HepG2 (cell line): ENCODE results near the gene LHFPL2. TPM values are rescaled to one million over a fixed set of nuclear protein-coding genes. Genes with fewer than 3 reads are reported as not detected.

ENCODE experiments used
- ATF2 ChIP-seq: sonication (generic); formaldehyde crosslinking; IDR thresholded peaks from 2 replicates; pipeline ENCODE4 v1.4.0; 2020; ENCODE audit warnings: missing genetic modification reagents
- ATF7-NPFF ChIP-seq: sonication (generic); formaldehyde crosslinking; IDR thresholded peaks from 2 replicates; pipeline ENCODE4 v1.8.1; 2023; ENCODE audit warnings: mild to moderate bottlenecking, low read depth, missing genetic modification reagents, moderate library complexity
- BHLHE40 ChIP-seq: IDR thresholded peaks from 2 replicates; pipeline ENCODE4 v1.6.1; 2011; ENCODE audit warnings: low read length, improper control_type of control experiment
- CREB1 ChIP-seq, 2 experiments: fragments of 450-650 bp in 1 of 2; IDR thresholded peaks; 2 replicates each; pipeline ENCODE4 v1.6.1; 2016 to 2017; ENCODE audit warnings: control low read depth in 1 of 2, mild to moderate bottlenecking in 1 of 2, missing compliant biosample characterization in 1 of 2, missing genetic modification characterization in 1 of 2
- DMAP1 ChIP-seq: IDR thresholded peaks from 2 replicates; pipeline ENCODE4 v1.6.1; 2016
- GABPA ChIP-seq, 2 experiments: IDR thresholded peaks; 2 replicates each; pipeline ENCODE4 v1.6.1; 2011 to 2016; ENCODE audit warnings: low read depth in 2 of 2, low read length in 1 of 2, missing biosample characterization in 1 of 2, missing genetic modification characterization in 1 of 2
- HNRNPLL ChIP-seq: fragments of 200-400 bp; formaldehyde crosslinking; IDR thresholded peaks from 2 replicates; pipeline ENCODE4 v1.6.1; 2017; ENCODE audit warnings: mild to moderate bottlenecking, low read depth, low read length; ENCODE audit not compliant: poor library complexity, severe bottlenecking
- JUND ChIP-seq: sonication (generic); formaldehyde crosslinking; IDR thresholded peaks from 2 replicates; pipeline ENCODE4 v1.8.0; 2022; ENCODE audit warnings: mild to moderate bottlenecking, missing genetic modification reagents
- LCORL ChIP-seq, 2 experiments: fragments of 450-650 bp in 1 of 2; sonication (generic) in 1 of 2; formaldehyde crosslinking in 1 of 2; IDR thresholded peaks; 2 replicates each; pipeline versions ENCODE4 v1.5.0 to v1.6.1; 2017 to 2020; ENCODE audit warnings: antibody characterized with exemption in 1 of 2, missing genetic modification reagents in 1 of 2
- MEF2D ChIP-seq: sonication (generic); formaldehyde crosslinking; IDR thresholded peaks from 2 replicates; pipeline ENCODE4 v1.5.1; 2020; ENCODE audit warnings: mild to moderate bottlenecking, missing genetic modification reagents
- NFE2L2 ChIP-seq: fragments of 150-350 bp; IDR thresholded peaks from 2 replicates; pipeline ENCODE4 v1.6.1; 2014; ENCODE audit warnings: low read length
- PHF21A ChIP-seq: sonication (generic); formaldehyde crosslinking; IDR thresholded peaks from 2 replicates; pipeline ENCODE4 v1.5.0; 2020; ENCODE audit warnings: mild to moderate bottlenecking, missing genetic modification reagents
- POGK ChIP-seq: sonication (generic); formaldehyde crosslinking; conservative IDR thresholded peaks from 2 replicates; pipeline ENCODE4 v1.8.0; 2022; ENCODE audit warnings: mild to moderate bottlenecking, moderate library complexity, missing genetic modification reagents
- POGZ ChIP-seq: sonication (generic); formaldehyde crosslinking; IDR thresholded peaks from 2 replicates; pipeline ENCODE4 v1.4.0; 2020; ENCODE audit warnings: mild to moderate bottlenecking, missing genetic modification reagents
- RFXAP ChIP-seq: sonication (generic); formaldehyde crosslinking; IDR thresholded peaks from 2 replicates; pipeline ENCODE4 v1.4.0; 2020; ENCODE audit warnings: missing genetic modification reagents, borderline replicate concordance
- ZFP36L1 ChIP-seq: sonication (generic); formaldehyde crosslinking; IDR thresholded peaks from 2 replicates; pipeline ENCODE4 v1.8.0; 2022; ENCODE audit warnings: mild to moderate bottlenecking, missing genetic modification reagents, moderate library complexity
- polyA plus RNA-seq, 8 experiments: library from polyadenylated mRNA; depleted of rRNA in 3 of 8; stranded (reverse) in 7 of 8; unstranded in 1 of 8; fragments of >200 nt; fragmentation: Illumina TruSeq in 4 of 8; extraction: Trizol in 4 of 8; gene quantifications; 2 replicates each; pipeline versions ENCODE4 v1.2.1 to v1.2.3, GENCODE V29; 2011 to 2016; ENCODE audit warnings: low read depth in 4 of 8, missing spikeins in 1 of 8, mixed read lengths in 1 of 8; ENCODE audit not compliant: insufficient read depth in 1 of 8
- total RNA-seq, 5 experiments: library from RNA; depleted of rRNA; stranded (reverse); fragments of >200 nt; fragmentation: Illumina TruSeq; extraction: Trizol; gene quantifications; 2 replicates each; pipeline ENCODE4 v1.2.3, GENCODE V29; 2016; ENCODE audit warnings: low read depth in 1 of 5
- TF ChIP-seq, protein P1 (sequence below): sonication (generic); formaldehyde crosslinking; IDR thresholded peaks from 2 replicates; pipeline ENCODE4 v1.4.0; 2020; ENCODE audit warnings: missing genetic modification reagents, borderline replicate concordance
- TF ChIP-seq, protein P2 (sequence below): sonication (generic); formaldehyde crosslinking; IDR thresholded peaks from 2 replicates; pipeline ENCODE4 v1.9.0; 2021; ENCODE audit warnings: missing genetic modification reagents, borderline replicate concordance

LHFPL2 gene
- total and polyA plus RNA-seq, 2 of the 13 experiments (the other 11 are each of a cell fraction or from before 2014, with no cell fraction given), result 6.0 to 20.0 TPM

DNA sequence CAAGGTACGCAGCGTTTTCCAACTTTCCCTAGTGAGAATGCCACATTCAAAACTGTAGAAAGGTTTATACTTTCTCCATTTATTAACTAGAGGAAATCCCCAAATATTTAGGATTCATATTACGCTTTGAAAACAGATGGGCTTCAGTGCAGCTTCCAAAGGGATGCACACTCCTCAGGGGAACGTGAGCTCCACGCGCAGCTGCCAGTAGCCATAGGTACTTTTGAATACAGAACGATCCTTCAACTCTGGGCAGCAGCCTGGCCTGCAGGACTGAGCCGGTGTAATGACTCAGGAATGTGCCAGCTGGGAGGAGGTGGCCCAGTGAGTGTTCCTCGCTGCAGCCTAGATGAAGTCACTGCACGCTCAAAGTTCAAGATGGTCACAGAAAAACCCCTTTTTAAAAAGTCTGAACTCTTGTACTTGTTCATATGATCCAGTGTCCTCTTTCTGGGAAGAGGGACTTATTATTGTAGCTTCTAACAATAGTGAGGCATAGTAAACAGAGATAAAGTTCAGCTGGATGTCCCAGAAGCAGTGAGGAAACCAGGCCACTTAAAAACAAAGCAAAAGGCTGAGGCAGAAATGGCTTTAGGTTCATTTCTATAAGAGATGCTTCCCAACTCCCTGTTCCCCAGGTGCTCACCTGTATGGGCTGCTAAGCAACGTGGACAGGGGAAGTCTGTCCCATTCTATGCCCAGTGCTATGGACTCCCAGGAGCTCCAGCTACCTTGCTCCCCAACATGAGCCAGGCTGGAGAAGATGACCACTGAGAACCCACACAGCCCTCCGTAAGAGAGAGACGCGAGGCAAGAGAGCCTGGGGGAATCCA is 130.0 kb downstream of the LHFPL2 start (continued):
- no peak for TF ChIP-seq GABPA (IDR thresholded peaks at IDR 0.05; ENCODE audit: low read depth, low read length)
- TF ChIP-seq GABPA (CRISPR knock-in tag; IDR thresholded peaks at IDR 0.05; ENCODE audit: low read depth), result no peak; the same call in 1 of the 2 replicates
- TF ChIP-seq DMAP1 (CRISPR knock-in tag), result 0 out of 2 replicates have a peak, but pooled peaks have one; percentile 29
- TF ChIP-seq POGK (CRISPR knock-in tag), result peak; percentile 61; the same call in 1 of the 2 replicates
- no peak for TF ChIP-seq HNRNPLL
- peak; percentile 98 for TF ChIP-seq ATF2 (CRISPR knock-in tag)
- TF ChIP-seq, protein P1, sequence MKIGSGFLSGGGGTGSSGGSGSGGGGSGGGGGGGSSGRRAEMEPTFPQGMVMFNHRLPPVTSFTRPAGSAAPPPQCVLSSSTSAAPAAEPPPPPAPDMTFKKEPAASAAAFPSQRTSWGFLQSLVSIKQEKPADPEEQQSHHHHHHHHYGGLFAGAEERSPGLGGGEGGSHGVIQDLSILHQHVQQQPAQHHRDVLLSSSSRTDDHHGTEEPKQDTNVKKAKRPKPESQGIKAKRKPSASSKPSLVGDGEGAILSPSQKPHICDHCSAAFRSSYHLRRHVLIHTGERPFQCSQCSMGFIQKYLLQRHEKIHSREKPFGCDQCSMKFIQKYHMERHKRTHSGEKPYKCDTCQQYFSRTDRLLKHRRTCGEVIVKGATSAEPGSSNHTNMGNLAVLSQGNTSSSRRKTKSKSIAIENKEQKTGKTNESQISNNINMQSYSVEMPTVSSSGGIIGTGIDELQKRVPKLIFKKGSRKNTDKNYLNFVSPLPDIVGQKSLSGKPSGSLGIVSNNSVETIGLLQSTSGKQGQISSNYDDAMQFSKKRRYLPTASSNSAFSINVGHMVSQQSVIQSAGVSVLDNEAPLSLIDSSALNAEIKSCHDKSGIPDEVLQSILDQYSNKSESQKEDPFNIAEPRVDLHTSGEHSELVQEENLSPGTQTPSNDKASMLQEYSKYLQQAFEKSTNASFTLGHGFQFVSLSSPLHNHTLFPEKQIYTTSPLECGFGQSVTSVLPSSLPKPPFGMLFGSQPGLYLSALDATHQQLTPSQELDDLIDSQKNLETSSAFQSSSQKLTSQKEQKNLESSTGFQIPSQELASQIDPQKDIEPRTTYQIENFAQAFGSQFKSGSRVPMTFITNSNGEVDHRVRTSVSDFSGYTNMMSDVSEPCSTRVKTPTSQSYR (CRISPR knock-in tag), result peak; percentile 28; the same call in 1 of the 2 replicates
- TF ChIP-seq NFE2L2, result no peak
- TF ChIP-seq ATF7-NPFF (CRISPR knock-in tag), result peak; percentile 52; the same call in 1 of the 2 replicates
- TF ChIP-seq JUND, result peak; percentile 90
- TF ChIP-seq PHF21A (CRISPR knock-in tag), result peak; percentile 93
- peak; percentile 67; the same call in 1 of the 2 replicates for TF ChIP-seq POGZ
- TF ChIP-seq MEF2D, result peak; percentile 87
- peak; percentile 76 for TF ChIP-seq BHLHE40
- peak; percentile 38; the same call in 1 of the 2 replicates for TF ChIP-seq RFXAP
- TF ChIP-seq CREB1 (IDR thresholded peaks at IDR 0.05), result no peak
- TF ChIP-seq CREB1 (CRISPR knock-in tag; IDR thresholded peaks at IDR 0.05), result peak; percentile 77
- no peak; the same call in 1 of the 2 replicates for TF ChIP-seq ZFP36L1
- TF ChIP-seq LCORL (IDR thresholded peaks at IDR 0.05), result no peak
- TF ChIP-seq LCORL (CRISPR knock-in tag; IDR thresholded peaks at IDR 0.05), result peak; percentile 95
- TF ChIP-seq, protein P2, sequence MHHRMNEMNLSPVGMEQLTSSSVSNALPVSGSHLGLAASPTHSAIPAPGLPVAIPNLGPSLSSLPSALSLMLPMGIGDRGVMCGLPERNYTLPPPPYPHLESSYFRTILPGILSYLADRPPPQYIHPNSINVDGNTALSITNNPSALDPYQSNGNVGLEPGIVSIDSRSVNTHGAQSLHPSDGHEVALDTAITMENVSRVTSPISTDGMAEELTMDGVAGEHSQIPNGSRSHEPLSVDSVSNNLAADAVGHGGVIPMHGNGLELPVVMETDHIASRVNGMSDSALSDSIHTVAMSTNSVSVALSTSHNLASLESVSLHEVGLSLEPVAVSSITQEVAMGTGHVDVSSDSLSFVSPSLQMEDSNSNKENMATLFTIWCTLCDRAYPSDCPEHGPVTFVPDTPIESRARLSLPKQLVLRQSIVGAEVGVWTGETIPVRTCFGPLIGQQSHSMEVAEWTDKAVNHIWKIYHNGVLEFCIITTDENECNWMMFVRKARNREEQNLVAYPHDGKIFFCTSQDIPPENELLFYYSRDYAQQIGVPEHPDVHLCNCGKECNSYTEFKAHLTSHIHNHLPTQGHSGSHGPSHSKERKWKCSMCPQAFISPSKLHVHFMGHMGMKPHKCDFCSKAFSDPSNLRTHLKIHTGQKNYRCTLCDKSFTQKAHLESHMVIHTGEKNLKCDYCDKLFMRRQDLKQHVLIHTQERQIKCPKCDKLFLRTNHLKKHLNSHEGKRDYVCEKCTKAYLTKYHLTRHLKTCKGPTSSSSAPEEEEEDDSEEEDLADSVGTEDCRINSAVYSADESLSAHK (CRISPR knock-in tag), result no peak
